Activated CD4-positive, CD25-positive, alpha-beta regulatory T cell treated with anti-CD3 and anti-CD28 coated beads, Interleukin-2, amount 50 U/mL, for 24 hours (primary cell): ENCODE data around the gene RXRA.

Source experiments
- ATAC-seq, 2 donors: fragments of 150-1000 bp; cut with Tn5 transposase; one replicate each; pipeline ENCODE4 v1.10.0; 2021; ENCODE audit warnings: mild to moderate bottlenecking in 1 of 2, moderate library complexity in 1 of 2

Gene RXRA

DNA sequence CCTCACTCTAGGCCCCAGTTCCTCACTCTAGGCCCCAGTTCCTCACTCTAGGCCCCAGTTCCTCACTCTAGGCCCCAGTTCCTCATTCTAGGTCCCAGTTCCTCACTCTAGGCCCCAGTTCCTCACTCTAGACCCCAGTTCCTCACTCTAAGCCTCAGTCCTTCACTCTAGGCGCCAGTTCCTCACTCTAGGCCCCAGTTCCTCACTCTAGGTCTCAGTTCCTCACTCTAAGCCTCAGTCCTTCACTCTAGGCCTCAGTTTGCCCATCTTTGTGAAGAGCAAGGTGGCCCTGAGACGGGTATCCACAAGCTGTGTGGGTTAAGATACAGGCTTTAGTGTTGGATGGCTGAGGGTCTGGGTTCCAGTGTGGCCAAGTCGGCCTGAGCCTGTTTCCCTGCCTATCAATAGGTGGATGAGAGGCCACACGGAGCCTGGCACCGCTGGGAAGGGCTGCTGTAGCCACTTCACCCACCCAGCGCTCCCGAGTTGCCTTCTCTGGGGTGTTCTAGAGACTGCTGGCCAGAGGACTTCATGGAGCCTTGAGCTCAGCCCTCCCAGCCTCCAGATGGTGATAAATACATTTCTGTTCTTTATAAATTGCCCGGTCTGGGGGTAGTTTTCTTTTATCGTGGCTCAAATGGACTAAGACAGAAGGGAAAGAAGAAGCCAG is 150.2 kb downstream of the RXRA start:
- ATAC-seq: no peak

DNA sequence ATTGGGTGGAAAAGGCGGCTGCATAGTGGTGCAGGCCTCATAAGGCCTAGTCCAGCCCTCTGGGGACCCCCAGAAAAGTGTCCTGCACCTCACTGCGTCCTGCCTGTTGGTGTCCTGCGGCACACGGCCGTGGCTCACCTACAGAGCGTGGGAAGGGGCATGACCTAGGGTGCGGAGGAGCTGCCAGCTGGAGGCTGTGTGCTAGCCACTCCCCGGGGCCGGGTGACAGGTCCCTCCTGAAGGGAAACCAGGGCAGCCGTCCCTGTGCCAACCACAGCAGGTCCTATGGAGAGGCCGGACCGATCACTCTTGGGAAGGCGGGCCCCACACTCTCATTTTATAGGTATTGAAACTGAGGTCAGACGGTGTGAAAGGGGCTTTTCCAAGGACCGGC is 150.7 kb downstream of the RXRA start:
- ATAC-seq: no peak

DNA sequence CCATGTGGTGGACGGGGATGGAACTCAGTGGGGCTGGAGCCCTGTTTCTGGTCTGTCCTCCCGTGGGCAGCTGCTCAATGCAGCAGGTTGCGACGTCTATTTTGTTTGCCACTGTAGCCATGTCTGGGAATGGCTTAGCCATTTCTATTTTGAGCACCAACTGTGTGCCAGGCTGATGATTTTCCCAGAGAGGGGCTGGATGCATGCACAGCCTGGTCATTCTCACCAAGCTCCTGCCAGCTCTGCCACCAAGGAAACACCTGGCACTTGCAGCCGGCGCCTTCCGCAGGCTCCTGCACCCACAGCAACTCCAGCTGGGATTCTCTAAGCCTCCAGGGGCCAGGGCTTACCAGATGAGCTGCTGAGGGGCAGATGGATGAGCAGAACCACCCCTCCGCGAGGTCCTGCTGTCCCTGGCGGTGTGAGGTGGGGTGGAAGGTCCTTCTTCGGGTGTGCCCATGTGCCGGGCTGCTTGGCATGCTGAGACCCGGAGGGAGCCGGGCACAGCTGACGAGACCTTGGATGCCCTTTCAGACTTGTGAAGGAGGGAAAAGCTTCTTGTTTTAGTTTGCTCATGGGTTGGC is 151.2 kb downstream of the RXRA start:
- no peak for ATAC-seq

DNA sequence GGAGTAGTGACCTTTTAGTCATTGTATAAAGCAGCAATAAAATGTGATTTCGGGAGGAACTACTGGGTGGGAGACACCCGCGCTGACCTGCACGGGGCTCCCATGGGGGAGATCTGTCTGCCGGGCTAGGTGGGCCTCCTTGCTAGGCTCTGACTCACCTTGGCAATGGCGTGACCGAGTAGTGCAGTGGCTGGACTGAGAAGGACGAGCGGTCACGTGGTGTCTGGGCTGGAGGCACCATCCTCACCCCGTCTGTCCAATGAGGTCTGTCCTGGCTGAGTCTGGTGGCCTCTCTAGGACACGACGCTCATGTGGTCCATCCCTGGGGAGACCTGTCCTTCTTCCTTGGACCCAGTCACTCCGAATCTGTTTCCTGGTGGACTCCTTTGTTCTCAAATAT is 151.7 kb downstream of the RXRA start:
- no peak for ATAC-seq

DNA sequence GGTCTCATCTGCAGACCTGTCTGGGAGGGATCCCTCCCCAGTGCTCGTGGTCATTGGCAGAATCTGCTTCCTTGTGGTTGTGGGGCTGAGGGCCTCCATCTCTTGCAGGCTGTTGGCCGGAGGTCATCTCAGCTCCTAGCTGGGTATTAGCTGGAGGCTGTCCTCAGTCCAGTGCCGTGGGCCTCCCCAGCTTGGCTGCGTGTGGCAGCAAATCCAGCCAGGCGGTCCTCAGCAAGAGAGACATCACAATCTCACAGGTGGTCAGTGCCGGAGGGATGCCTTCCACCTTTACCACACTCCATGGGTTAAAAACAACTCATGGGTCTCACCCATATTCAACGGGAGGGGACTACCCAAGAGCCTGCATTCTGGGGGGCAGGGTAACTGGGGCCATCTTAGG is 155.5 kb downstream of the RXRA start:
- ATAC-seq: no peak

DNA sequence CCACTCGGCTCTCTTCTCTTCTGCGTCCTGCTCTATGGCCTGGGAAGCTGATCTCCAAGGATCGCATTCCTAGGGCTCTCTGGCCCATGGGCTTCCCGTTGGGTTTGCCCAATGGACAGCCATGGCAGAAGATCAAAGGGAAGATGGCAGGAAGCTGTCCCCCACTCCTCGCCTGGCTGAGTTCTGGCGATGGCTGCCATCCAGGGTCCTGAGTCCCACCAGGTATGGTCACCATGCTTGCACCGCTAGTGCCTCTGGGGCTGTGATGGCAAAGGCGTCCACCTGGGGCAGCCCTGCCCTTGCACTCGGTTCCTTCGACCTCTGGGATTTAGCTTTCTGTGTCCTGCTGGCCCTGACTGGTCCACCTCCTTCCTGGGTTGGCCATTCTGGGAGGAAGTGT is 156.0 kb downstream of the RXRA start:
- no peak for ATAC-seq

DNA sequence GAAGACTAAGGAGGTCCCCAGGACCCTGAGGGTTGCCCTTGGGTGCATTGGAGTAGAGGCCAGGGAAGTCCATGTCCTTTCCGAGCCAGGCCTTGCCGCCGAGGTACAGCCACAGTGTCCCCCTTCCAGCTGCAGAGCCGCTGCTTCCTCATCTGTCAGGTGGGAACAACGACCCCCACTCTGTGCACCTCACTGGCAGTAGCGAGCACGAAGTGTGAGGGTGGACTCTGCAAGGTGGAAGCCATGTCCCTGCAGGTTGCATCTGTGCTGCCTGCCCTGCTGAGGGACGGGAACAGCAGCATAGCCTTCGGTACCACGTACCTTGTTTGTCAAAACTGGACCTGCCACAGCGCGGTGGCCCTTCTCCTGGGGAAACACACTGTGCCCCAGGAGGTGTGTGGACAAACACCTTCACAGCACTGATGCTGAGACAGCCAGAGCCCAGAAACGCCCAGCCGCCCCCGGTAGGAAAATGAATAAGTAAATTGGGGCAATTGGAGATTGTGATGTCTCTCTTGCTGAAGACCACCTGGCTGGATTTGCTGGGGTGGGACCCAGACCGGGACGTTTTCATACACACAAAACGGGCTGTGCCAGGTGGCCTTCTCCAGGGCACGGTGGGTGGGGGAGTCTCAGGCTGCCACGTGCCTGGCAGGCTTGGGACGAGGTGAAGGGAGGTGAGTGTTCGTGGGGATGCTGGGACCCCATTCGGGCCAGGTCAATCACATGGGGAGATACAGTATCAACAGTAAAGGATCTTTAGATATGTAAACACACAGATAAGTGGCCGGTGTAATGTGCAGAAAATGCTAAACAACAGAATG is 157.3 kb downstream of the RXRA start:
- no peak for ATAC-seq

DNA sequence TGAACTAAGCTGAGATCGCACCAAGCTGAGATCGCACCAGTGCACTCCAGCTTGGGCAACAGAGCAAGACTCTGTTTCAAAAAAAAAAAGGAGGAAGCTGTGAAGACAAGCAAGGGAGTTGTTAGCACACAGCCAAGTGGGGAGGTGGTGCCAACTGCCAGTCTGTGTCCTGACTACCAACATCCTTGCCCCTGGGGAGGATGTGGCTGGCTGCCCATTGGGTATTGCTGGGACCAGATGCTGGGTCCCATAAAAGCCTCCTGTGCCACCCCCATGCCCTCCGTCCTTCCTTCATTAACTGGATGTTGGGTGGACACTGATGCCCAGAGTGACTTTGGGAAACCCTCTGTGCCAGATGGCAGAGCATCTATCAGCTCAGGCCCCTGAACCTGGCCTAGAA is 158.2 kb downstream of the RXRA start:
- no peak for ATAC-seq

DNA sequence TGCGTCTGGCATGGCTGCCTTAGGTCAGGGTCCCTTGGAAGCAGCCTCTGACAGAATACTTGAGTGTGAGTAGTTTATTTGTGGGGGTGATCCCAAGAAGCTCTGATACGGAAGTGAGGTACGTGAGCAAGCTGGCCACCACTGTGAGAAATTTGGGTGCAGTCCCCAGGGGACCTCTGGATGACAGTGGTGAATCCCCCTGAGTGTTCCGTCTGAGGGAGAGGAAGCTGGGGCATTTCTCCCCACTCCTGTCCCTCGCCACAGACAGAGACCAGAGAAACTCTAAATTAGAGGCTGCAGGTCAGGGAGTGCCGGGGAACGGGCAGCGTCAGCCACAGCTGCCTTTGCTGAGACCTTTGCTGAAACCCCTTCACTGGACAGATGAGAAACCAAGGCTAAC is 159.4 kb downstream of the RXRA start:
- ATAC-seq: no peak

DNA sequence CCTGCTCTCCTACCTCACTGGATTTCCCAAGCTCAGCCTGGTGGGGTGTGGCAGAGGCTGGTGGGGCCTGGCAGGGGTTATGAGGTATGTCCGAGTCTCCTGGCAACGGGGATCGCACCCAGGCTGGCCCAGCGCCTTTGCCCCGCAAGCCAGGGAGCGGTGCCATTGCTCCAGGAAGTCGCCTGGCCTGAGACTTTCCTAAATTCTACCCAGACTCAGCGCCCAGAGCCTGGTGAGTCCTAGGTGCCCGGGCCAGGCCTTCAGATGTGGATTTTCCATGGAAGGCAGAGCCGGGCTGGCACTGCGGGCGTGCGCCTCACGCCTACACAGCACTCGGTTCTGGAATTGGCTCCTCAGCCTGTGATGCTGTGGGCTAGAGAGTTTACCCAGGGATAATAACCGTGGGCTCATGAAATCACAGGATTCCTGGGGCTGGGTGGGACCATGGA is 159.9 kb downstream of the RXRA start:
- ATAC-seq: no peak

DNA sequence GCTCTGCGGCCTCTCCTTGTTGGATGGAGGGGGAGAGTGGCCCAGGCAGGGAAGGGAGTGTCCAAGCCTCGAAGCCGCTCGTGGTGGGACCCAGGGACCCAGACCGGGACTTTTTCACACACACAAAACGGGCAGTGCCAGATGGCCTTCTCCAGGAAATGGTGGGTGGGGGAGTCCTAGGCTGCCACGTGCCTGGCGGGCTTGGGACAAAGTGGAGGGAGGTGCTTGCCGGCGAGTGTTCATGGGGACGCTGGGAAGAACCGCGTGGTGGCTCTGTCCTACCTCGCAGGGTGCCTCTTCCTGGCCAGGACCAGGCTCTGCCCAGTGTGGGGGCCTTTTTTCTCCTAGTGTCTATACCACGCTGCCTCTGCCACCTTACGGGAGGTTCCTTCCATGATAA is 160.3 kb downstream of the RXRA start:
- ATAC-seq: no peak
